COLO829 (cell line): ENCODE measurements around the gene CROCC2.

Source experiments
- DNase-seq: peaks from one replicate; pipeline ENCODE4 v3.0.0; 2012; ENCODE audit warnings: low spot score

CROCC2 gene

DNA sequence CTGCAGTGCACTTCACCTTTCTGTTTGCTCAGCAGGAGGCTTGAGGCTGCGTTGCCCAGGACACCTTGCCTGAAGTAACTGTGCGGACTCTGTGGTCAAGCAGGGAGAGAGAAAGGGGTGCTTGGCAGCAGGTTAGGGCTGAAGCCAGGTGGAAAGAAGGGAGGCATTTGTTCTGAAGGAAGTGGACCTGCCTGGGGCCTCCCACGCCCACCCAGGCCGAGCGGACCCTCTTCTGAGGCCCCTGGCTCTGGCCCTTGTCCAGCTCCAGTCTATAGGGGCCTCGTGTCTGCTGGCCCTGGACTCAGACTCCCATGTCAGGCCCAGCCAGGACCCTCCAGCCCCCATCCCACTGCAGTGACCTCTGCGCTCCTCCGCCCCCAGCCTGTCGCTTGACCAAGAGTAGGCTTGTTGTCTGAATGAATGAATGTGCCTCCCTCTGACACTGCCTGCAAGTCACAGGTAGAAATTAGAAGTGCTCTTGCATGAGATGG, 94.7 kb downstream of the CROCC2 start:
- DNase-seq = no peak

DNA sequence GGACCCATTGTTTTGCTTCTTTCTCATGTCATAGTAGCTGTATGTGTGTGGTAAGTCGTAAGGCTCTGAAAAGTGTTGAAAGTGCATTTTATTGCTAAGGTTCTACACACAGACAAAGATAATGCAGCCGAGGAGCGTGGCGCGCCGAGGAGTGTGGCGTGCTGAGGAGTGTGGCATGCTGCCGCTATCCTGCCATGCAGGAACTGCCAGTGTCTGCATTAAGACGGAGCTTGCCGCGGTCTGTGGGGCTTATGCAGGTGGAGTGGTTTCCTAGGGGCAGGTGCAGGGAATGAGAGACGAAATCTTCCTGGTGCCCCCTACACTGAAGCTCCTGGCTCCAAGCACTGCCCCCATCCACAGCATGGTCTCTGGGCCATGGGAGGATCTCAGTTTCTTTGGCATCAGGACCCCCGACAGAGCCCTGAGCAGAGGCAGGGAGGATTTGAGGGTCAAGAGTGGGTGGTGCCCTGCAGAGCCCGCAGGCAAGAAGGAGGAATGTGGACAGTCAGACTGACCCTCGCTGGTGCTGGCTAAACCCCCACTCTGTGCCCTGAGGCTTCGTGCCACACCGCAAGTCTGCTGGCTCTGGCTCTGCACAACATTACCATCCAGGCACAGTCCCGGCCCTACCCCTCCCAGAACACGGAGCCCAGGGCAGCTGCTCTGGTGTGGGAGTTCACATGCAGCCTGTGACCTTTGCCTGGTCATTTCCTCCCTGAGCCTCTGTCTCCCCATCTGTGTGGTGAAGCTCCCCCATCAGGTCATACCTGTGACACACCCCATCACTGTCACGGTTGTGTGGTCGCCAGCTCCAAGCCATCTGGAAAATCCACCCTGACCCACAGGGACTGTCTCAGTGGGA, 95.5 kb downstream of the CROCC2 start:
- DNase-seq = no peak

- DNase-seq = no peak
Measured at GRCh38 chr2:241002275-241003046, 96.3 kb downstream of the CROCC2 start.

DNA sequence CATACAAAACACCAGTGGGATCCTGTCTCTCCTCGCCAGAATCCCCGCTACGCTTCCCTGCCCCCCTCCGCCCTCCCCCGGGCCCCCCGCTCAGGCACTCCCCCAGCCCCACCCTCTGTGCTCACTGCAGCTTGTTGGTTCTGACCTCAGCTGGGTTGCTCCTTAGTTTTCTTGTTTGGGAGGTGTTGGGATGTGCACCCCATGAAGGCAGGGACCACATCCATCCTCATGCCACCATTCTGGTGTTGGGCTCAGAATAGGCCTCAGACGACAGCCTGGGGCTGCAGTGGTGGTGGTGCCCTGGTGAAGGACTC, 96.9 kb downstream of the CROCC2 start:
- no peak for DNase-seq

- DNase-seq = no peak
Measured at GRCh38 chr2:241003369-241003768, 97.2 kb downstream of the CROCC2 start.

DNA sequence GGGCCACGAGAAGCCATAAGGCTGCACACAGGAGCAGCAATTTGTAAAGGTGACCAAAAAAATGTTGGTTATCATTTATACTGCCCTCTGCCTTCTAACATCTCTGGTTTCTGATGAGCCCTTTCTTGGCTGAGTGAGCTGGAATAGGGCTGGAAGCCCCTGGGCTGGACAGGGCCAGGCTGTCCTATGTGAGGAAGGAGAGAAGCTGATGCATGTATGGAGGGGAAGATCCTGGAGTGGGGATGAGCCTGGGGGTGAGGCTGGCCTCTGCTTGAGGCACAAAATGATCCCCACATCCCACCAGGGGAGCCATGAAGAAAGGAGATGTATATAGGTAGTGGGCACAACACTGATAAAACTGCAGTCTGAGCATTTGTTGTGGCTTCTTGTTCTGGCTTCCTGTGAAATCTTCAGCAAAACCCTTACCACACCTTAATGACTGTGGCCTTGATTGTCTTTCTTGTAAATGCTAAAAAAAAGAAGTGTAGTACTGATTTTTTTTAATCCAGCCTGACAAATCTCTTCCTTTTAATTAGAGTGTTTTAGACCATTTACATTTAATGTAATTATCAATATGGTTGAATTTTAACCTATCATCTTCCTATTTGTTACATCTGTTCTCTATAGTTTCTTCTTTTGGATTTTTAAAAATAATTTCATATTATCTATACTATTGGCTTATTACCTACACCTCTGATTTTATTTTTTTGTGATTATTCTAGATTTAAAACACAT, 97.9 kb downstream of the CROCC2 start:
- no peak for DNase-seq

GRCh38 chr2:241005569-241005968, 99.4 kb downstream of the CROCC2 start:
- DNase-seq = no peak

DNA sequence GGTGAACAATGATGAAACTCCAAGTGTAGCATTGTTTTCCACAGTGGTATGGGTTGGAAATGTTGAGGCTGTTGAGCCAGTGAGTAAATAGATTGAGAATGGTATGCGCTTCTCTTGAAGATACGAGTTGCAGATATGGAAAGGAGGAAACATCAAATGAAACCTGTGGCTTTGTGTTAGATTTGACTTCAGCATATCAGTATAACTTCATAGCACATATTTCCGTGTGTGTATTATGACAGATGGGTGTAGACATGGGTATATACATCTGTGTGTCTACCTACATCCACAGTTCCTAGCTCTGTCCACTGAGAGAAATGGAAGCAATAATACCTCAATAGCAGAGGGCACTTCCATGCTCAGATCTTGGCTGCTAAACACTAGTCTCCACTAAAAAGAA, 100.3 kb downstream of the CROCC2 start:
- DNase-seq = no peak

GRCh38 chr2:241007111-241007510, 101.0 kb downstream of the CROCC2 start:
- DNase-seq = no peak

- no peak for DNase-seq
Measured at GRCh38 chr2:241007880-241008710, 102.0 kb downstream of the CROCC2 start.

- no peak for DNase-seq
Measured at GRCh38 chr2:241008711-241009121, 102.6 kb downstream of the CROCC2 start.

DNA sequence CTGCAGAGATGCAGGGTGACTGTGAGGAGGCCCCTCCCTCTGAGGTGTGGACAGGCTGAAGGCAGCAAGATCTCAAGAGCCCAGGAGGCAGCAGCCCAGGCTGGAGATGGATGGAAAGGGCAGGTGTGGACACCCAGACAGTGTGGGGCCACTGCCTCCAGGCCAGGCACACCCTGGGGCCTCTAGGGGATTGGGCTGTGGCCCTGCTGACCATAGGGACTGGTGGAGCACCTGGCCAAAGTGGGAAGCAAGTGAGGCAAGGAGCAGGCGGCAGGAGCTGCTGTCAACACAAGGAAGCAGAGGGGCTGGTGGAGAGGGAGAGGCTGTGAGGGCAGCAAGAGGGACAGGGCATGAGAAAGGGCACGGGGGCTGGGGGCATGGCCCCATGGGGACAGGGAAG, 103.1 kb downstream of the CROCC2 start:
- no peak for DNase-seq

GRCh38 chr2:241009601-241010530, 103.7 kb downstream of the CROCC2 start:
- DNase-seq = peak; percentile 59

GRCh38 chr2:241010531-241011295, 104.6 kb downstream of the CROCC2 start:
- no peak for DNase-seq

GRCh38 chr2:241011296-241011600, 105.1 kb downstream of the CROCC2 start:
- no peak for DNase-seq

- no peak for DNase-seq
Measured at GRCh38 chr2:241011751-241012510, 105.8 kb downstream of the CROCC2 start.

- DNase-seq = no peak
Measured at GRCh38 chr2:241014224-241014623, 108.1 kb downstream of the CROCC2 start.

GRCh38 chr2:241014764-241015163, 108.6 kb downstream of the CROCC2 start:
- DNase-seq = no peak

GRCh38 chr2:241015439-241015838, 109.3 kb downstream of the CROCC2 start:
- no peak for DNase-seq
